GM18868 (cell line): ENCODE data around the gene SLIT3.

Experiments used
- ATAC-seq: cut with Tn5 transposase; IDR thresholded peaks from one replicate; pipeline ENCODE4 v1.9.1; 2021; ENCODE audit warnings: mild to moderate bottlenecking, moderate library complexity; ENCODE audit not compliant: unreplicated experiment

The SLIT3 gene

GRCh38 chr5:169049712-169050111 lies 251.2 kb downstream of the SLIT3 start:
- ATAC-seq = no peak

- ATAC-seq = no peak
Observed at GRCh38 chr5:169048181-169049125, 252.5 kb downstream of the SLIT3 start.

GRCh38 chr5:169044962-169045361 lies 256.0 kb downstream of the SLIT3 start:
- ATAC-seq = no peak

GRCh38 chr5:169041180-169041579 lies 259.8 kb downstream of the SLIT3 start:
- no peak for ATAC-seq

GRCh38 chr5:169039592-169039991 lies 261.3 kb downstream of the SLIT3 start:
- no peak for ATAC-seq

GRCh38 chr5:169037466-169037865 lies 263.5 kb downstream of the SLIT3 start:
- ATAC-seq = no peak

GRCh38 chr5:169036079-169036805 lies 264.7 kb downstream of the SLIT3 start:
- no peak for ATAC-seq

GRCh38 chr5:169029661-169030274 lies 271.2 kb downstream of the SLIT3 start:
- no peak for ATAC-seq

- ATAC-seq = no peak
Observed at GRCh38 chr5:169029037-169029436, 271.9 kb downstream of the SLIT3 start.

- ATAC-seq = no peak
Observed at GRCh38 chr5:169027501-169028061, 273.4 kb downstream of the SLIT3 start.

GRCh38 chr5:169025491-169025890 lies 275.4 kb downstream of the SLIT3 start:
- no peak for ATAC-seq

- ATAC-seq = no peak
Observed at GRCh38 chr5:169024421-169024820, 276.5 kb downstream of the SLIT3 start.

GRCh38 chr5:169022718-169023117 lies 278.2 kb downstream of the SLIT3 start:
- ATAC-seq = no peak

GRCh38 chr5:169020102-169020501 lies 280.8 kb downstream of the SLIT3 start:
- no peak for ATAC-seq

GRCh38 chr5:169018925-169019324 lies 282.0 kb downstream of the SLIT3 start:
- no peak for ATAC-seq

GRCh38 chr5:169015991-169016390 lies 284.9 kb downstream of the SLIT3 start:
- ATAC-seq = no peak

- no peak for ATAC-seq
Observed at GRCh38 chr5:169013846-169014245, 287.1 kb downstream of the SLIT3 start.

- ATAC-seq = no peak
Observed at GRCh38 chr5:169013208-169013728, 287.7 kb downstream of the SLIT3 start.

- ATAC-seq = no peak
Observed at GRCh38 chr5:169012450-169012849, 288.5 kb downstream of the SLIT3 start.

- no peak for ATAC-seq
Observed at GRCh38 chr5:169011451-169011850, 289.5 kb downstream of the SLIT3 start.

GRCh38 chr5:169011009-169011408 lies 289.9 kb downstream of the SLIT3 start:
- ATAC-seq = no peak
